Measurements from ENCODE around the gene SARNP.

Gene SARNP

DNA sequence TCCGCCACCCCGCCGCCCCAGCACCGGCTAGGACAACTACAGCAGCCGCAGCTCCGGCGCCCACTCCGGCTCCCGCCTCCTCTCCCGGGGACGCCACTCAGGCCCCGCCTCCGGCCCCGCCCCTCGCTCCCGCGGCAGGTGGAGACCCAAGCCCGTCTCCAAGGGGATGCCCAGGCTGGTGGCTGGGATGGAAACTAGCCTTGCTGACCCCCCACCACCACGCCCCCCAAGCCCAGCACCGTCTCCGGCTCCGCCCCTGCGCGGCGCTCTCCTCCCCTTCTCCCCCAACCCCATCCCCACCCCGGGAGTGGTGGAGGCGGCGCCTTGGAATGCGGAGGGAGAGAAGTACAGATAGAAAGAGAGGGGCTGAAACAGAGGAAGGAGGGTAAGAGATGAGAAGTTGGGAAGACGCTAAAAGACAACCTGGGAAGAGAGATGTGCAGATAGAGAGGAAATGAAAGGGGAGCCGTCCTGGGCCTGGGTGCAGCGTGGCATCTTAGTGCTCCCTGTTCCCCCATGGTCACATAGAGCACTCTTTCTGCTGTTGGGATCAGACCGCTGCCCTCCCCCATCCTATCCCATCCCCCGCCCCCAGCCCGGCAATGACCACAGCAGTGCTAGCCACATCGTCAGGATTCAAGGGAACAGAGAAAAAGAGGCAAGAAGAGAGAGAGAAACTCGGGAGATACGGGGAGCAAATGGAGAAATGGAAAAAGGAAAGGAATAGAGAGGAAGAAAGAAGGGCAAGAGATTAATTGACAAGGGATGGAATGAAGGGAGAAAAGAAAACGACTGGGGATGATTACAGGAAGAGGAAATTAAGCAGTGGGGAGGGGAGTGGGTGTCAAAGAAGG is 109.5 kb downstream of the SARNP start, which contains the start of gene ITGA7:
TSS of gene ITGA7 (minus strand) at position 64 of the 854 bp plus-strand sequence. CDS start 222 bp downstream, outside the sequence.
- peaks cover 17% of the 10 kb centered on the region for H3K4me1 ChIP-seq (ENCODE audit: low read length)
- H3K36me3 ChIP-seq (replicated peaks; ENCODE audit: low read depth, low read length): no peaks in the 10 kb centered on the region
- H3K4me2 ChIP-seq (ENCODE audit: low read length): peak within 1 kb of the TSS; percentile 43
- peaks cover 25% of the 10 kb centered on the region for H3K27me3 ChIP-seq (ENCODE audit: low read depth, low read length)
- peak within 1 kb of the TSS; percentile 74 for H3K4me3 ChIP-seq (ENCODE audit: low read length)
- peak within 1 kb of the TSS; percentile 71; the same call in 1 of the 2 replicates for H2AFZ ChIP-seq (ENCODE audit: low read depth, low read length)
- no peaks in the 10 kb centered on the region for H3K9me3 ChIP-seq (ENCODE audit: insufficient read depth, low read length)
- TF ChIP-seq, protein P1, sequence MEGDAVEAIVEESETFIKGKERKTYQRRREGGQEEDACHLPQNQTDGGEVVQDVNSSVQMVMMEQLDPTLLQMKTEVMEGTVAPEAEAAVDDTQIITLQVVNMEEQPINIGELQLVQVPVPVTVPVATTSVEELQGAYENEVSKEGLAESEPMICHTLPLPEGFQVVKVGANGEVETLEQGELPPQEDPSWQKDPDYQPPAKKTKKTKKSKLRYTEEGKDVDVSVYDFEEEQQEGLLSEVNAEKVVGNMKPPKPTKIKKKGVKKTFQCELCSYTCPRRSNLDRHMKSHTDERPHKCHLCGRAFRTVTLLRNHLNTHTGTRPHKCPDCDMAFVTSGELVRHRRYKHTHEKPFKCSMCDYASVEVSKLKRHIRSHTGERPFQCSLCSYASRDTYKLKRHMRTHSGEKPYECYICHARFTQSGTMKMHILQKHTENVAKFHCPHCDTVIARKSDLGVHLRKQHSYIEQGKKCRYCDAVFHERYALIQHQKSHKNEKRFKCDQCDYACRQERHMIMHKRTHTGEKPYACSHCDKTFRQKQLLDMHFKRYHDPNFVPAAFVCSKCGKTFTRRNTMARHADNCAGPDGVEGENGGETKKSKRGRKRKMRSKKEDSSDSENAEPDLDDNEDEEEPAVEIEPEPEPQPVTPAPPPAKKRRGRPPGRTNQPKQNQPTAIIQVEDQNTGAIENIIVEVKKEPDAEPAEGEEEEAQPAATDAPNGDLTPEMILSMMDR (IDR thresholded peaks at IDR 0.05; ENCODE audit: low read depth, low read length): no peak
- no peak for TF ChIP-seq EZH2phosphoT487 (IDR thresholded peaks at IDR 0.05; ENCODE audit: low read depth)
- no peak within 1 kb of the TSS for H3K27ac ChIP-seq (ENCODE audit: low read length)
- H3K79me2 ChIP-seq (ENCODE audit: low read length): no peaks in the 10 kb centered on the region
- H3K9ac ChIP-seq (ENCODE audit: low read length): no peak within 1 kb of the TSS
- no peaks in the 10 kb centered on the region for H4K20me1 ChIP-seq (ENCODE audit: insufficient read depth, low read length)
